Adrenal gland (tissue), 5 donors: ENCODE results near the gene EXOC4.

Source experiments
- CTCF ChIP-seq, 6 experiments: fragments of 450-650 bp in 4 of 6; fragments of 200-600 bp in 2 of 6; sonication (generic) in 1 of 6; IDR thresholded peaks; 1 replicate in 5 of 6; 2 replicates in 1 of 6; pipeline versions ENCODE4 v1.5.1 to v1.8.0; 2016 to 2021; ENCODE audit warnings: antibody characterized with exemption in 6 of 6, mild to moderate bottlenecking in 2 of 6, moderate library complexity in 1 of 6
- POLR2A ChIP-seq, 2 donors: fragments of 450-650 bp; IDR thresholded peaks; one replicate each; pipeline ENCODE4 v1.6.1; 2017; ENCODE audit warnings: antibody characterized with exemption in 2 of 2, mild to moderate bottlenecking in 2 of 2, moderate library complexity in 1 of 2
- donor health status: DM: no; HTN: no; CAD: no.

- no peak for TF ChIP-seq CTCF (IDR thresholded peaks at IDR 0.05)
- no peak for TF ChIP-seq POLR2A (IDR thresholded peaks at IDR 0.05)
These were observed 290.8 kb downstream of the EXOC4 start for GRCh38 chr7:133543657-133544056.
